Limb (tissue), 2 donors: Measurements from ENCODE around the gene PRAMEF7.
"Not testable (repeated sequence)": the region's sequence is repeated elsewhere in the genome, so short reads cannot be mapped to it uniquely, and the experiment has no call there.

Source experiments
- DNase-seq, 2 donors: peaks; one replicate each; pipeline ENCODE4 v3.0.0-alpha.2; 2016; ENCODE audit errors: extremely low spot score in 2 of 2

Gene PRAMEF7

DNA sequence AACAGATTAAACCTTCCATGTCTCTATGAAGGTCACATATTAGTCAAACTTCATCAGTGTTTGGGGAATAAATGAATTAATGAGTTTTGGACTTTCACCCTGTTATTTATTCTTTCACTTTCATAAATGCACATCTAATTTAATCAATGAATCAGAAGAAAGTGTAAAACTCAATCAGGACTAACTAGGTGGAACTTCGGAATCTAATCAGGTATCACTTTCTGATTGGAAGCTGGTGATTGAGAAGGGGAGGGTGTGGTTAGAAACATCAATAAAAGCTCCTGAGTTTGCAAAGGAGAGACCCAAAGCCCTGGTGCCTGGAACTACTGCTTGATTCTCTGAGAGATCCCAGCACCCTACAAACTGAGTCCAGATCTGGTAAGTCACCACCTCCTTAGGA, at the start of gene PRAMEF7:
Gene PRAMEF7 (plus strand): TSS at position 301 of the 400 bp plus-strand sequence. CDS start 1,083 bp downstream, outside the sequence.
- not testable (repeated sequence) for DNase-seq

DNA sequence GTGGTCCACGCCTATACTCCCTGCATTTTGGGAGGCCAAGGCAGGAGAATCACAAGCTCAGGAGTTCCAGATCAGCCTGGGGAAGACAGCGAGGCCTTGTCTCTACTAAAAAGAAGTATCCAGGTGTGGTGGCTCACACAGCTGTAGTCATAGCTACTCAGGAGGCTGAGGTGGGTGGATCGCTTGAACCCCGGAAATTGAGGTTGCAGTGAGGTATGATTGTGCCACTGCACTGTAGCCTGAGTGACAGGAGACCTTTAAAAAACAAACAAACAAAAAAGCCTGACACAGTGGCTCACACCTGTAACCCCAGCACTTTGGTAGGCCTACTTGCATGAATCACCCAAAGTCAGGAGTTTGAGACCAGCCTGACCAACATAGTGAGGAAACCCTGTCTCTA, 38.0 kb upstream of the PRAMEF7 start:
- DNase-seq, result not testable (repeated sequence)

GRCh38 chr1:12886101-12886500, 30.3 kb upstream of the PRAMEF7 start, which contains the start of gene PRAMEF4:
PRAMEF4 (minus strand) TSS chr1:12886201; CDS start chr1:12883394, 2,807 bp downstream.
- DNase-seq, result not testable (repeated sequence)

DNA sequence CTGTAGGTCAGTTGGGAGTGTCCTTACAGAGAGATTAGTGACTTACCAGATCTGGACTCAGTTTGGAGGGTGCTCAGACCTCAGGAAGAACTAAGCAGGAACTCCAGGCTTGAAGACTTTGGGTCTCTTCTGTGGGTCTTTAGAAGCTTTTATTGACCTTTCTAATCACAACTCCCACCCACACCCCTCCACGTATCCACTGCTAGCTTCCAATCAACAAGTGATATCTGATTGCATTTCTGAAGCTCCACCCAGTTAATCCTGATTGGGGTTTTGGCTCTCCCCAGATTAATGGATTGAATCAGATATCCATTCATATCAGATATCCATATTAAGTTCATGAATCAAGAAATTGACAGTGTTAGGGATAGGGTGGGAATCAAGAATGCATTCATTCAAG, 18.2 kb upstream of the PRAMEF7 start, which contains the start of gene PRAMEF10:
Gene PRAMEF10 (minus strand): TSS at position 101 of the 400 bp plus-strand sequence. CDS start 2,423 bp downstream, outside the sequence.
- DNase-seq, result not testable (repeated sequence)

- not testable (repeated sequence) for DNase-seq
Measured at GRCh38 chr1:12899186-12899585, 17.2 kb upstream of the PRAMEF7 start.

DNA sequence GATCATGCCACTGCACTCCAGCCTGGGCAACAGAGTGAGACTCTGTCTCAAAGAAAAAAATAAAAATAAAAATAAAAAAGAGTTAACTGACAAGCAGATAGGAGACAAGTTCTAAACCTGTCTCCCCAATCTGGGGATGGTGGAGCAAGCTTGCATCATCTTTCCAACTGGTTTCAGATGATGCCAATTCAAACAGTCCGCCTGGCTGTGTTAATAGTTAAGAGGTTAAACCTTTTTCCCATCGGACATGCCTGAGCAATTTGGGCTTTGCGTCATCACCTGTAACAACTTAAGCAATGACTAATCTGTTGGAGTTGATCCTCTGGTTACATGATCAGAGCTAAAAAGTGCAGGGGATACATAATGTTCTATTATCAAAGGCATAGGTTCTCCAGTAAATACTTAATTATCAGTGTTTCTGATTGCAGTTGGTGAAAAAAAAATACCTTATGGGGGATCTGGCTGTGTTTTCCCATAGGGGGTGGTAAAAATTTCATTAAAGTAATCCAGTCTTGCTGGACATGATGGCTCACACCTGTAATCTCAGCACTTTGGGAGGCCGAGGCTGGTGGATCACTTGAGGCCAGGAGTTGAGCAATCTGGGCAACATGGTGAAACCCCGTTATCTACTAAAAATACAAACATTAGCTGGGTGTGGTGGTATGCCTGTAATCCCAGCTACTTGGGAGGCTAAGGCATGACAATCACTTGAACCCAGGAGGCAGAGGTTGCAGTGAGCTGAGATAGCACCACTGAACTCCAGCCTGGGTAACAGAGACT, 12.4 kb upstream of the PRAMEF7 start:
- DNase-seq, result not testable (repeated sequence)

DNA sequence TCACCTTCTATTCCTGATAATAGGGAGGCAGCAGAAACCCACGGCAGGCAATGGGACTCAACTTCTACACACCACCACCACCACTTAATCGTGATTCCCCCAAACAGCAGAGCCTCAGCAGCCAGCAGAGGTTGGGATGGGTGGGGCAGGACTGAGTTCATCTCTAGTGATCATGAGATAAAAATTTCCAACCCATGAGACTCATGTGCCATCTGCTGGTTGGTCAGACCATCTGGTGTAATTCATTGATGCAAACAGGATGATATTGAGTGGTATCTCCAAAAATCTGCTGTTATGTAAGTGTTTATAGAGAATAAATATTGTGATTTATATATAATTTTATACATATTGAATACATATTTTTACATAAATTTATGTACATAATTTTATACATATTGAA, 5.3 kb downstream of the PRAMEF7 start:
- DNase-seq, result not testable (repeated sequence)

DNA sequence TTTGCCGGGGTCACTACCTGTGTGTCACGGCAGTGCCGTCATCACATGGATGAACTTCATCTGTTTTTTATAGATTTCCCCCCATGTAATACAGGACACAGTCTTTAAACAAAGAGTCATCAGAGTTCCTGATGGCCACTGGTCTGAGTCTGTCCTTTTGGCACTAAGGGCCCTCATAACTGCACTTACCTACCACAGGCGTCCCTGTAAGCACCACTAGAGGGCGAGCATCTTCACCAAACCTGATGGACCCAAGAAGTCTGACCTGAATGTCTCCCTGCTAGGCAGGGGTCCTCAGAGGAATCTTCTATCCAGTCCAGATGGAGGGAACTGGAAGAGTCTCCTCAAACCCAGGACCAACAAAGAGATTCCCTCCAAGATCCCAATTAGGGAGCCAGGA, 8.0 kb downstream of the PRAMEF7 start:
- not testable (repeated sequence) for DNase-seq

- DNase-seq, result not testable (repeated sequence)
Measured at GRCh38 chr1:12947480-12947879, 31.1 kb downstream of the PRAMEF7 start, which contains the start of gene PRAMEF6. PRAMEF6 (minus strand) TSS chr1:12947580; CDS start chr1:12942518, 5,062 bp downstream.
